ENCODE measurements around the gene AGFG2. TPM values are rescaled to one million over a fixed set of nuclear protein-coding genes. Genes with fewer than 3 reads are reported as not detected.

AGFG2 gene
- total and polyA plus RNA-seq, 2 of the 13 experiments (the other 11 are each of a cell fraction or from before 2014, with no cell fraction given): 125 to 132 TPM

DNA sequence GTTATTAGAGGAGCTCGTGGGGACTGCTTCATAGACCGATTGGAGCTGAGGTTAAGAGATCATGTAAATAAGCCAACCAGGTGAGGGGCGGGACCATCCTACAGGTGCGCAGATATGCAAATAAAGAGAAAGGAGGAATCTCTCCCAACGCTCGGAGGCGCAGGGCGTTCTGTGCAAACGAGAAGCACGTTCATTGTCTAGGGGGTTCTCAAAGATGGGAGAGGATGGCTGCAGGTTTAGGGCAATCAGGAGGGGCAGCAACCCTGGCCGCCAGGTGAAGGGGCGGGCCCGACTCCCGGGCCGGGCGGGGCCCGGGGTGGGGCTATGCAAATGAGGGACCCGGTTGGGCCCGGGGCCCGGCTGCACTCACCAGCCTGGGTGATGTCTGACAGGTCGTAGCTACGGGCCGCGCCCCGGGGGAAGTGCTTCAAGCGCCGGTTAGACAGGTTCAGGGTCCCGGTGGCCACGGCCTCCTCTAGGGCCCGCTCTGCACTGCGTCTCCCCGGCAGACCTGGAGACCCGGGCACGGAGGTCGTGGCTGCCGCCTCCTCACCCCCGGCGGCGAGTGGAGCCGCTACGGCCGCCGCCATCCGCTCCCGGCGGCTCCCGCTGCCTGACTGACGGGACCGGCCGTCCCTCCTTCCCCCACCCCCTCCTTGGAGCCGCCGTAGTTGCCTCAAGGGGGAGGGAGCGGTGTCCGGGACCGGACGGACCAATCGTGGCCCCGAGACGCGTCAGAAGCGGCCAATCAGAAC is 46.7 kb downstream of the AGFG2 start, which contains the start of gene LRCH4 (continued):
- TF ChIP-seq DPF2 (CRISPR knock-in tag; IDR thresholded peaks at IDR 0.05; ENCODE audit: borderline replicate concordance, low read depth) (no peak), ELF4 (CRISPR knock-in tag; IDR thresholded peaks at IDR 0.05; ENCODE audit: borderline replicate concordance) (no peak; the same call in 1 of the 2 replicates), ZBTB3 (CRISPR knock-in tag; IDR thresholded peaks at IDR 0.05; ENCODE audit: borderline replicate concordance, low read depth) (no peak), NFE2L2 (IDR thresholded peaks at IDR 0.05; ENCODE audit: low read length) (no peak), EZH2 (conservative IDR thresholded peaks at IDR 0.05; ENCODE audit: low read depth, low read length) (no peak), KDM6A (CRISPR knock-in tag; IDR thresholded peaks at IDR 0.05; ENCODE audit: low read depth) (no peak), ZNF839 (CRISPR knock-in tag; IDR thresholded peaks at IDR 0.05; ENCODE audit: borderline replicate concordance) (no peak), HMGA1 (CRISPR knock-in tag; conservative IDR thresholded peaks at IDR 0.05) (no peak), HHEX (CRISPR knock-in tag; IDR thresholded peaks at IDR 0.05) (no peak), ATRX (CRISPR knock-in tag; IDR thresholded peaks at IDR 0.05; ENCODE audit: borderline replicate concordance) (no peak), ZNF556 (CRISPR knock-in tag; IDR thresholded peaks at IDR 0.05; ENCODE audit: borderline replicate concordance) (peak; percentile 61; the same call in 1 of the 2 replicates), KMT2A (CRISPR knock-in tag; IDR thresholded peaks at IDR 0.05) (no peak), TOPORS (CRISPR knock-in tag; IDR thresholded peaks at IDR 0.05) (no peak), PRPF4 (IDR thresholded peaks at IDR 0.05; ENCODE audit: low read depth, low read length, poor library complexity, severe bottlenecking) (peak; percentile 68), ZNF570 (CRISPR knock-in tag; IDR thresholded peaks at IDR 0.05; ENCODE audit: borderline replicate concordance) (no peak), ZNF235 (CRISPR knock-in tag; IDR thresholded peaks at IDR 0.05; ENCODE audit: borderline replicate concordance) (peak; percentile 51), NR1H2 (CRISPR knock-in tag; IDR thresholded peaks at IDR 0.05; ENCODE audit: borderline replicate concordance, low read depth) (no peak; the same call in 1 of the 2 replicates), SRSF1 (optimal IDR thresholded peaks at IDR 0.05; ENCODE audit: low read depth, low read length) (no peak), SMC3 (IDR thresholded peaks at IDR 0.05; ENCODE audit: low read length) (no peak; the same call in 1 of the 2 replicates), KMT2B (CRISPR knock-in tag; IDR thresholded peaks at IDR 0.05) (peak; percentile 81), YEATS4 (CRISPR knock-in tag; IDR thresholded peaks at IDR 0.05; ENCODE audit: borderline replicate concordance) (peak; percentile 51; the same call in 1 of the 2 replicates)
- TF ChIP-seq, protein P1, sequence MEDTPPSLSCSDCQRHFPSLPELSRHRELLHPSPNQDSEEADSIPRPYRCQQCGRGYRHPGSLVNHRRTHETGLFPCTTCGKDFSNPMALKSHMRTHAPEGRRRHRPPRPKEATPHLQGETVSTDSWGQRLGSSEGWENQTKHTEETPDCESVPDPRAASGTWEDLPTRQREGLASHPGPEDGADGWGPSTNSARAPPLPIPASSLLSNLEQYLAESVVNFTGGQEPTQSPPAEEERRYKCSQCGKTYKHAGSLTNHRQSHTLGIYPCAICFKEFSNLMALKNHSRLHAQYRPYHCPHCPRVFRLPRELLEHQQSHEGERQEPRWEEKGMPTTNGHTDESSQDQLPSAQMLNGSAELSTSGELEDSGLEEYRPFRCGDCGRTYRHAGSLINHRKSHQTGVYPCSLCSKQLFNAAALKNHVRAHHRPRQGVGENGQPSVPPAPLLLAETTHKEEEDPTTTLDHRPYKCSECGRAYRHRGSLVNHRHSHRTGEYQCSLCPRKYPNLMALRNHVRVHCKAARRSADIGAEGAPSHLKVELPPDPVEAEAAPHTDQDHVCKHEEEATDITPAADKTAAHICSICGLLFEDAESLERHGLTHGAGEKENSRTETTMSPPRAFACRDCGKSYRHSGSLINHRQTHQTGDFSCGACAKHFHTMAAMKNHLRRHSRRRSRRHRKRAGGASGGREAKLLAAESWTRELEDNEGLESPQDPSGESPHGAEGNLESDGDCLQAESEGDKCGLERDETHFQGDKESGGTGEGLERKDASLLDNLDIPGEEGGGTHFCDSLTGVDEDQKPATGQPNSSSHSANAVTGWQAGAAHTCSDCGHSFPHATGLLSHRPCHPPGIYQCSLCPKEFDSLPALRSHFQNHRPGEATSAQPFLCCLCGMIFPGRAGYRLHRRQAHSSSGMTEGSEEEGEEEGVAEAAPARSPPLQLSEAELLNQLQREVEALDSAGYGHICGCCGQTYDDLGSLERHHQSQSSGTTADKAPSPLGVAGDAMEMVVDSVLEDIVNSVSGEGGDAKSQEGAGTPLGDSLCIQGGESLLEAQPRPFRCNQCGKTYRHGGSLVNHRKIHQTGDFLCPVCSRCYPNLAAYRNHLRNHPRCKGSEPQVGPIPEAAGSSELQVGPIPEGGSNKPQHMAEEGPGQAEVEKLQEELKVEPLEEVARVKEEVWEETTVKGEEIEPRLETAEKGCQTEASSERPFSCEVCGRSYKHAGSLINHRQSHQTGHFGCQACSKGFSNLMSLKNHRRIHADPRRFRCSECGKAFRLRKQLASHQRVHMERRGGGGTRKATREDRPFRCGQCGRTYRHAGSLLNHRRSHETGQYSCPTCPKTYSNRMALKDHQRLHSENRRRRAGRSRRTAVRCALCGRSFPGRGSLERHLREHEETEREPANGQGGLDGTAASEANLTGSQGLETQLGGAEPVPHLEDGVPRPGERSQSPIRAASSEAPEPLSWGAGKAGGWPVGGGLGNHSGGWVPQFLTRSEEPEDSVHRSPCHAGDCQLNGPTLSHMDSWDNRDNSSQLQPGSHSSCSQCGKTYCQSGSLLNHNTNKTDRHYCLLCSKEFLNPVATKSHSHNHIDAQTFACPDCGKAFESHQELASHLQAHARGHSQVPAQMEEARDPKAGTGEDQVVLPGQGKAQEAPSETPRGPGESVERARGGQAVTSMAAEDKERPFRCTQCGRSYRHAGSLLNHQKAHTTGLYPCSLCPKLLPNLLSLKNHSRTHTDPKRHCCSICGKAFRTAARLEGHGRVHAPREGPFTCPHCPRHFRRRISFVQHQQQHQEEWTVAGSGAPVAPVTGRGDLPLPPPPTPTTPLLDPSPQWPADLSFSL (CRISPR knock-in tag; IDR thresholded peaks at IDR 0.05): no peak
- TF ChIP-seq, protein P2, sequence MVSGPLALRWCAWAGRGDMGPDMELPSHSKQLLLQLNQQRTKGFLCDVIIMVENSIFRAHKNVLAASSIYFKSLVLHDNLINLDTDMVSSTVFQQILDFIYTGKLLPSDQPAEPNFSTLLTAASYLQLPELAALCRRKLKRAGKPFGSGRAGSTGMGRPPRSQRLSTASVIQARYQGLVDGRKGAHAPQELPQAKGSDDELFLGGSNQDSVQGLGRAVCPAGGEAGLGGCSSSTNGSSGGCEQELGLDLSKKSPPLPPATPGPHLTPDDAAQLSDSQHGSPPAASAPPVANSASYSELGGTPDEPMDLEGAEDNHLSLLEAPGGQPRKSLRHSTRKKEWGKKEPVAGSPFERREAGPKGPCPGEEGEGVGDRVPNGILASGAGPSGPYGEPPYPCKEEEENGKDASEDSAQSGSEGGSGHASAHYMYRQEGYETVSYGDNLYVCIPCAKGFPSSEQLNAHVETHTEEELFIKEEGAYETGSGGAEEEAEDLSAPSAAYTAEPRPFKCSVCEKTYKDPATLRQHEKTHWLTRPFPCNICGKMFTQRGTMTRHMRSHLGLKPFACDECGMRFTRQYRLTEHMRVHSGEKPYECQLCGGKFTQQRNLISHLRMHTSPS (CRISPR knock-in tag; IDR thresholded peaks at IDR 0.05; ENCODE audit: low read depth): no peak
